Thoracic aorta (tissue), 2 donors: ENCODE results near the gene ST6GALNAC3. TPM values are rescaled to one million over a fixed set of nuclear protein-coding genes. Genes with fewer than 3 reads are reported as not detected.

Experiments
- ATAC-seq: fragments of 150-250 bp; one replicate; pipeline ENCODE4 v1.8.0; 2017; ENCODE audit warnings: low read depth; ENCODE audit not compliant: insufficient number of reproducible peaks, low FRiP score
- DNase-seq: peaks from one replicate; pipeline ENCODE4 v3.0.0-alpha.2; 2020; ENCODE audit warnings: low spot score
- H3K27ac ChIP-seq, 2 donors: fragments of 200-600 bp; sonication (generic); 1 replicate in 1 of 2; 2 replicates in 1 of 2; pipeline ENCODE4 v1.5.1; 2016; ENCODE audit warnings: mild to moderate bottlenecking in 2 of 2, moderate library complexity in 2 of 2
- H3K27me3 ChIP-seq: fragments of 200-600 bp; sonication (generic); replicated peaks from 2 replicates; pipeline ENCODE4 v1.6.0; 2016; ENCODE audit warnings: mild to moderate bottlenecking; ENCODE audit not compliant: insufficient read depth
- H3K36me3 ChIP-seq: fragments of 200-600 bp; sonication (generic); one replicate; pipeline ENCODE4 v1.5.1; 2016
- H3K4me1 ChIP-seq, 2 donors: fragments of 200-600 bp; sonication (generic); 1 replicate in 1 of 2; 2 replicates in 1 of 2; pipeline versions ENCODE4 v1.5.1 to v1.6.0; 2016; ENCODE audit warnings: low read depth in 2 of 2, mild to moderate bottlenecking in 1 of 2; ENCODE audit not compliant: control insufficient read depth in 1 of 2
- H3K4me3 ChIP-seq: fragments of 200-600 bp; sonication (generic); 2 replicates; pipeline ENCODE4 v1.5.1; 2016; ENCODE audit warnings: mild to moderate bottlenecking
- H3K9me3 ChIP-seq: fragments of 200-600 bp; sonication (generic); 2 replicates; pipeline ENCODE4 v1.5.1; 2016
- CTCF ChIP-seq: fragments of 200-600 bp; sonication (generic); IDR thresholded peaks from one replicate; pipeline ENCODE4 v1.5.1; 2019; ENCODE audit warnings: antibody characterized with exemption
- total RNA-seq, 2 donors: library from RNA; depleted of rRNA; stranded (reverse); fragments of >200 nt; gene quantifications; one replicate each; pipeline versions ENCODE4 v1.1.0 to v1.2.3, GENCODE V29; 2016

The ST6GALNAC3 gene
- total RNA-seq, 2 donors from 2014 or later: 1.4 to 9.5 TPM

GRCh38 chr1:76179219-76179698 is 104.7 kb downstream of the ST6GALNAC3 start:
- TF ChIP-seq CTCF: no peak
- H3K4me1 ChIP-seq: no peaks in the 10 kb centered on the region
- no peaks in the 10 kb centered on the region for H3K9me3 ChIP-seq
- no peak overlapping the region for H3K4me3 ChIP-seq
- no peaks in the 10 kb centered on the region for H3K36me3 ChIP-seq
- ATAC-seq (no peak), DNase-seq (no peak)
- no peak overlapping the region for H3K27ac ChIP-seq
- H3K27me3 ChIP-seq: no peaks in the 10 kb centered on the region

- Histone ChIP-seq H3K36me3 (no peaks in the 10 kb centered on the region), H3K4me1 (no peaks in the 10 kb centered on the region), H3K27ac (no peak overlapping the region), H3K27me3 (no peaks in the 10 kb centered on the region), H3K4me3 (no peak overlapping the region), H3K9me3 (no peaks in the 10 kb centered on the region)
- ATAC-seq (no peak), DNase-seq (no peak)
- no peak for TF ChIP-seq CTCF
Measured at GRCh38 chr1:76185207-76185606, 110.7 kb downstream of the ST6GALNAC3 start.

- Histone ChIP-seq H3K4me3 (no peak overlapping the region), H3K9me3 (no peaks in the 10 kb centered on the region), H3K36me3 (no peaks in the 10 kb centered on the region), H3K4me1 (no peaks in the 10 kb centered on the region), H3K27ac (no peak overlapping the region), H3K27me3 (no peaks in the 10 kb centered on the region)
- TF ChIP-seq CTCF: no peak
- ATAC-seq: no peak
- DNase-seq: no peak
Measured at GRCh38 chr1:76186554-76187170, 112.1 kb downstream of the ST6GALNAC3 start.

- no peak for TF ChIP-seq CTCF
- no peaks in the 10 kb centered on the region for H3K36me3 ChIP-seq
- no peak overlapping the region for H3K4me3 ChIP-seq
- ATAC-seq: no peak
- no peak for DNase-seq
- H3K4me1 ChIP-seq: no peaks in the 10 kb centered on the region
- H3K27me3 ChIP-seq: no peaks in the 10 kb centered on the region
- no peaks in the 10 kb centered on the region for H3K9me3 ChIP-seq
- H3K27ac ChIP-seq: no peak overlapping the region
Measured at GRCh38 chr1:76187436-76187835, 112.9 kb downstream of the ST6GALNAC3 start.

- TF ChIP-seq CTCF: no peak
- ATAC-seq (no peak), DNase-seq (no peak)
- no peaks in the 10 kb centered on the region for H3K9me3 ChIP-seq
- no peak overlapping the region for H3K4me3 ChIP-seq
- no peaks in the 10 kb centered on the region for H3K27me3 ChIP-seq
- H3K27ac ChIP-seq: no peak overlapping the region
- H3K4me1 ChIP-seq: no peaks in the 10 kb centered on the region
- H3K36me3 ChIP-seq: no peaks in the 10 kb centered on the region
Measured at GRCh38 chr1:76189310-76189709, 114.8 kb downstream of the ST6GALNAC3 start.
